Renal cortical epithelial cell (primary cell): ENCODE data around the gene TBC1D14. TPM values are rescaled to one million over a fixed set of nuclear protein-coding genes. Genes with fewer than 3 reads are reported as not detected.
"Not testable (repeated sequence)": the region's sequence is repeated elsewhere in the genome, so short reads cannot be mapped to it uniquely, and the experiment has no call there.

ENCODE experiments used
- DNase-seq: peaks from one replicate; pipeline ENCODE4 v3.0.0-alpha.2; 2011; ENCODE audit warnings: low read depth
- total RNA-seq: library from RNA; depleted of rRNA; stranded (reverse); fragments of >200 nt; gene quantifications from 2 replicates; pipeline ENCODE4 v1.2.3, GENCODE V29; 2014

Gene TBC1D14
- total RNA-seq, 1 donor from 2014 or later: 94.0 TPM

DNA sequence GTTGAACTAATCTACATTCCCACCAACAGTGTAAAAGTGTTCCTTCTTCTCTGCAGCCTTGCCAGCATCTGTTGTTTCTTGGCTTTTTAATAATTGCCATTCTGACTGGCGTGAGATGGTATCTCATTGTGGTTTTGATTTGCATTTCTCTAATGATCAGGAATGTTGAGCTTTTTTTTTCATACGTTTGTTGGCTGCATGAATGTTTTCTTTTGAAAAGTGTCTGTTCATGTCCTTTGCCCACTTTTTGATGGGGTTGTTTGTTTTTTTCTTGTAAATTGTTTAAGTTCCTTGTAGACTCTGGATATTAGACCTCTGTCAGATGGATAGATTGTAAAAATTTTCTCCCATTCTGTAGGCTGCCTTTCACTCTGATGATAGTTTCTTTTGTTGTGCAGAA is 170.3 kb downstream of the TBC1D14 start:
- DNase-seq: not testable (repeated sequence)

Other genes with a start within 250 kb of the TBC1D14 start
- 0.17 TPM in 1 of 2 replicates, not detected in the other for gene S100P, start 215.9 kb upstream of the TBC1D14 start, total RNA-seq
- 43.8 and 109 TPM in 2 replicates for gene MRFAP1L1, start 200.0 kb upstream of the TBC1D14 start, total RNA-seq
- 18.1 and 21.2 TPM in 2 replicates for gene BLOC1S4, start 193.7 kb upstream of the TBC1D14 start, total RNA-seq
- 43.9 and 59.4 TPM in 2 replicates for gene KIAA0232, start 127.1 kb upstream of the TBC1D14 start, total RNA-seq
- 9.6 and 31.4 TPM in 2 replicates for gene TADA2B, start 133.5 kb downstream of the TBC1D14 start, total RNA-seq
- gene GRPEL1, start 158.2 kb downstream of the TBC1D14 start, total RNA-seq: 39.9 and 42.2 TPM in 2 replicates